ENCODE data around the gene NAAA.
"Not testable (repeated sequence)": the region's sequence is repeated elsewhere in the genome, so short reads cannot be mapped to it uniquely, and the experiment has no call there.

NAAA gene

DNA sequence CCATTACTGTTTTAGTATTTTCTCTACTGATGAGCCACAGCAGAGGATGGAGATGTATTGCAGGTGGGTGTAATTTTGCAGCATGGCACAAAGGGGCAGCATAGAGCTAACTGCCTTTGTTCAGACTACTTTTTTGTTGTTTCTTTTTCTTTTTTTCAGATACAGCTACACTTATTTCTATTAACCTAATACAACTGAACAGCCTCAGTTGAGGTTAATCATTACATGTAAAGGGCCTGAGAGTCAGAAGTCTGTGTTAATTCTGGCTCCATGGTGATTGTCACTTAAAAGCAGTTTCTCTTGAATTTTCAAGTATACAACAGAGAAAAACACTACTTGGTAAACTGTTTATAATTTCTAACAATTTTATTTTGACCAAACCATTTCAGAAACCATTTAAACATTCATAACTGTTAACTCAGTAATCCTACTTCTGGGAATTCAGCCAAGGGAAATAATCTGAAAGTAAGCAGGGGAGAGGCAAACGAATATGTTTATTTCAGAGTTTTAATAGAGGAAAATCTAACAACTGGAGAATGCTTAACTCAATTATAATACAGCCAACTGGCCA lies 24.6 kb downstream of the NAAA start:
- DNase-seq = no peak

DNA sequence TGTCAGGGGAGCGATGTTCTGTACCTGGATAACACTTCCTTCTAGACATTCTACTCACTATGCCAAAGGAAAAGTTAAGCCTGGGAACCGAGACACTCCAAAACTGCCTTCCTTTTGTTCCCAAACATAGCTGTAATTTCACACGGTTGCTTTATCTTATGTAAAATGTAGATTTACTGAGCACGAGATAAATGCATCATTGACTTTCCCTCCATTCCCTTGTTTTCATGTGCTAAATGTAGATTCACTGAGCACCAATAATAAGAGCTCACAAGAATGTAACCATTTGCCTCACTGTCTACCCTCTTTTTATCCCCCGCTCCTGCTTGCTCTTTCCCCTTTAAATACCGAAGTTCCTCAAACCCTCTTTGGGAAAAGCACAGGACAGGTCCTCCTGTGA lies 27.8 kb downstream of the NAAA start:
- DNase-seq = no peak

DNA sequence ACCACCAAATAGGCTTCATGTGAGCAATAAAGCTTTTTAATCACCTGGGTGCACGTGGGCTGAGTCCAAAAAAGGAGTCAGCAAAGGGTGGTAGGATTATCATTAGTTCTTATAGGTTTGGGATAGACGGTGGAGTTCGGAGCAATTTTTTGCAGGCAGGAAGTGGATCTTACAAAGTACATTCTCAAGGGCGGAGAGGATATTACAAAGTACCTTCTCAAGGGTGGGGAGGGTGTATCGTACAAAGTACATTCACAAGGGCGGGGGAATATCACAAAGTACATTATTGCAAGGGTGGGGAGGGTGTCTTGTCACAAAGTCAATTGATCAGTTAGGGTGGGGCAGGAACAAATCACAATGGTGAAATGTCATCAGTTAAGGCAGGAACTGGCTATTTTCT lies 30.0 kb downstream of the NAAA start:
- not testable (repeated sequence) for DNase-seq

DNA sequence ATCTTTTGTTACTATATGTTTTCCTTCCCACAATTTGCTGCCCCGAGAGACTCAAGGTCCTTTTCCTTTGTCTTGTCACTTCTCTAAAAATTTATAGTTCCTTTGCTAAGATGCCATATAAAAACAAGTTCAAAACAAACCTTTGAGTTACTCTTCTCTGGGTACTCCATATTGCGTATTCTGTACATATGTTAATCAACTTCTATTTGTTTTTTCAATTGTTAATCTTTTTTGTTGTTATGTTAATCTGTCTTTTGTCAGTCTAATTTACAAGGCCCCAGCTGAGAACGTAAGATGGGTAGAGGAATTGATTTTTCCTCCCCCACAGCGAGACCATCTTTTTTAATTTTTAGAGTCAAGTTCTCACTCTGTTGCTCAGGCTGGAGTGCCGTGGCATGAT lies 31.4 kb downstream of the NAAA start:
- no peak for DNase-seq

DNA sequence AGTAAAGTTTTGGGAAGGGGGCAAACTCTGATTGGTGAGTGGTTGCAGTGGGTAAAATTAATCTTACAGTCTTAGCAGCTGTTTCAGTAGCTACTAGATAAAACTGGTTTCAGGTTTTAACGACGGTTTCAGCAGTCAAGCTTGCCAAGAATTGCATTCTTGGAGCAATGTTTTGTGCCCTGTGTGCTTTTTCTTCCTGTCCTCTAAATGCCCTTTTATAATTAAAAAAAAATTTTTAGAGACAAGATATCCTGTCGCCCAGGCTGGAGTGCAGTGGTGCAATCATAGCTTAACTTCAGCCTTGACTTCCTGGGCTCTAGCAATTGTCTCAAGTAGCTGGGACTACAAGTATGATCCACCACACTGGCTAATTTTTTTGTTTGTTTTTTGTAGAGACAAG lies 32.3 kb downstream of the NAAA start:
- DNase-seq = no peak

DNA sequence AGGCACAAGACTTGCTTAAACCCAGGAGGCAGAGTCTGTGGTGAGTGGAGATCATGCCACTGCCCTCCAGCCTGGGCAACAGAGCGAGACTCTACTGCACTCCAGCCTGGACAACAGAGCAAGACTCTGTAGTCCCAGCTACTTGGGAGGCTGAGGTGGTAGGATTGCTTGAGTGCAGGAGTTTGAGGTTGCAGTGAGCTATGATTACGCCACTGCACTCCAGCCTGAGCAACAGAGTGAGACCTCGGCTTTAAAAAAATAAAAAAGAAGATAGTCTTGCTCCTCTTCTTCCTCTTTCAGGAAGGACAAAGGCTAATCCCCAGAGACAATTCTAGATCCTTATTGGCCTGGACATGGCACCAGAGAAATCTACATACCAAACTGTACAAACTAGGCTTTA lies 32.8 kb downstream of the NAAA start:
- no peak for DNase-seq

DNA sequence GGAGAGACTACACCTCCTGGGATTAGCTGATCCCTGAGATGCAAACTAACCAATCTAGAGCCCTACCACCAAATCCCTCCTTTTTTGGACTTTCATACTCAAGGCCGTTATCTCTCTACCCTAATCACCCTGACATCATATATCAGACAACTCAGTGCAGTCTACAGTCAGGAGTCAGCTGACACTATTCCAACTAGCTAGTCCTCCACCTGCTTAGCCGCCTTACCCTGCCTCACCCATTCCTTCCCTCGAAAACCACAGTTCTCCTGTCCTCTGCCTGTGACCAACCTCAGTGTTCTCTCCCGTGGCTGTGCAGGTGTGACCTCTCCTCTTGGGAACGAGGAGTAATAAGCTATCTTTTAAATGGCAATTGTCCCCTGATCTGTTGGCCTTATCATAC lies 36.7 kb downstream of the NAAA start:
- no peak for DNase-seq

DNA sequence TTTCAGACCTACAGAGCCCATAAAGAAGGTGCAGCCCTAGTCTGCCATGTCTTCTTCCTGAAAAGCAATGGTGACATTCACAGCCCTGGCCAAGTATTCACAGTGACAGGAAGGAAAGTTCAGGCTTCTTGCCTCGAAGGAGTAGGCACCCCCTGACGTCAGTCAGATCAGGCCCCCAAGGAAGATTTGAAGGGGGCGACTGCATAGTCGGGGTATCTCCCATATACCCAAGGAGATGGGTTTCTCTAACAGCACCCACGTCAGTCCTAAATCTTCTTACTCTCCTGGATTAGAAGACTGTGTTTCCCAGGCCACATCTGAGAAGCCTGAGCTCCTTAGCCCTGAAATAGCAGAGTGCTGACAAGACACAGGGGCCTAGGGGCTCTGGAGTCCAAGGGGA lies 38.5 kb downstream of the NAAA start, which contains the start of gene PPEF2:
PPEF2 (minus strand) TSS at position 101 of the 400 bp plus-strand sequence. CDS start 6,127 bp downstream, outside the sequence.
- no peak for DNase-seq

DNA sequence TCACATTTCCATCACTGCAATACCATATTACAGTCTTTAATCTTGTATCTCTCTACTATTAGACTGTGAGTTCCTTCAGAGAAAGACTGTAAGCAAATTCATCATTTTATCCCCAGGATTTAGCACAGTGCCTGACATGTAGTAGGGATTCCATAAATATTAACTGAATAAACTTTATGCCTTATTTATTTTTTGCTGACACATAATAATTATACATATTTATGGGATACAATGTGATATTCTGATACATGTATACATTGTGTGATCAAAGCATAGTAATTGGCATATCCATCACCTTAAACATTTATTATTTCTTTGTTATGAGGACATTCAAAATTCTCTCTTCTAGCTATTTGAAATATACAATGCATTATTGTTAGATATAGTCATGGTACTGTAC lies 42.3 kb downstream of the NAAA start:
- no peak for DNase-seq

DNA sequence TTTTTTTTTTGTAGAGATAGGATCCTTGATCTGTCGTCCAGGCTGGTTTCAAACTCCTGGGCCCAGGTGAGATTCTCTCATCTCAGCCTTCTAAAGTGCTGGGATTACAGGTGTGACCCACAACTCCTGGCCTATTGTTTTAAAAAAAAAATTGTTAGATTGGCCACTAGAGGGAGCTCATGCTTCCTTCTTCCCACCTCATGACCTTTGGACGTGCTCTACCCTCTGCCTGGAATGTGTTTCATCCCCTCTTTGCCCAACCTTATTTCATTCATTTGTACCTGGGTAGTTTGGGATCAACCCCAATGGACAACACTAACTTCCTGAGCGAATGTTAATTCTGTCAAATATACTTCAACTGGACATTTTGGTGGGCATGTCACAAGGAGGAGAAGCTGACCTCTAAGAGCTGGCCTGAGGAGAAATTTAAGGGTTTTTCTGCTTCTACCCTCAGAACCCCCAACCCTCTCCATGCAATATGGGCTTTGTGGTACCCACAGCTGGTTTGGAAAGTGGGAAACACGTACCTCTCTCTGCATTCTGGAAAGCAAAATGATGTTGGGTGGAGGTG lies 45.0 kb downstream of the NAAA start:
- DNase-seq = no peak

DNA sequence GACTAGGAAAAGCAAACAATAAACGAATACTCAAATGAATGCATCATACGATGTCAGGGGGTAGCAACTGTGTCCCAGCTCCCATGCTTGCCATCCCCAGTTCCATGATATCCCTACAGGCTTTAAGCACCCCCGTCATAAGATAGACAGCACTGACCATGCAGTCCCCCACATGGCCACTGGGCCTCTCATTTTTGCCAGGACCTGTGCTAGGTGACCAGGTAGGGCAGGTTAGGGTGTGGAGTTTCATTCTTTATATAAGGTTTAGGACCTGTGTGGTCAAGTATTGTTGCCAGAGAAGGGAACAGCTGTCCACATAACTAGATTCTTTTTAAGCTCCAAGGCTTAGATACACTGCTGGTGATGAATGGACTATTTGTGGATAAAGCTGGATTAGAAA lies 48.3 kb downstream of the NAAA start:
- no peak for DNase-seq

DNA sequence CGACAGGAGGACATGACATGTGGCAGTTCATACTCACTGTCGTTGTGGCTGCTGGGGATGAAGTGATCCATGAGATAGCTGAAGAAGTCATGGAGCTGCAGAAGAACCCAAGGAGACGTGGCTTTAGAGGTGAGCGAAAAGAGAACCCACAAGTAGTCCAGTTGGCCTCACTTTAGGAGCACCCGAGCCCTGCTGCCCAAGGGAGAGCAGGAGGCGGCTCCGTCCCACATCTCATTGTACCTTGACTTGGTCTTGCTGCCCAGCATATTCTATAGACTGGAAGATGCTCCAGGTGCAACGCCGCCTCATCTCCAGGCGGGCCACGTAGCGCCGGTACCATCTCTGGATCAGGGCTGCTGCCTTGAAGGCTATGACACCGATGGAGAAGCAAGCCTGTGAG lies 49.2 kb downstream of the NAAA start:
- DNase-seq = no peak

DNA sequence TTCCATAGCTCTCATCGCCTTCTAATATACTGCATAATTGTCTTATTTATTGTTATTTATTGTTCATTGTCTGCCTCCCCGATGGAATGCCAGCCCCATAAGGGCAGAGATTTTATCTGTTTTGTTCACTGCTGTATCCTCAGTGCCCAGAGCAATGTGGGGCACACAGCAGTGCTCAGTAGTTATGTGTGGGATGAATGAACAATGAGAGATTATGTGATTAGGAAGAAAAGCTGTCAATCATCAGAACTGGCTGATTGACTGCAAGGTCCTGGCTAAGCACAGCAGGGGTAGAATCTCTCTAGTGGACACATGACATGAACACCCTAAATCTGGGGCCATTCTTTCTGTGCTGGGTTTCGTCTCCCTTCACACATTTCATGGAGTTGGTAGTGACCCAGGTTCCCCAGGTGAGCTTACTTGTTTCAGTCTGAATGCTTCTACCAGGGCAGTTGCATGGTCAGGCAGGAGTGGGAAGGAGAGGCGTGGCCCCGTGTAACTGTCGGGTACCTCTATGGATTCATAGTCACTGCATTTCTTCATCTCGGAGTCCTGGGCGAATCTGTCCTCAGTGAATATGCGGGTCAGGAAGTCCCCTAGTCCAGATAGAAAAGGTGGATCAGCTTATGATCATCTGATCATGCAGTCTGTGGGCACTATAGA lies 51.1 kb downstream of the NAAA start:
- DNase-seq = no peak

DNA sequence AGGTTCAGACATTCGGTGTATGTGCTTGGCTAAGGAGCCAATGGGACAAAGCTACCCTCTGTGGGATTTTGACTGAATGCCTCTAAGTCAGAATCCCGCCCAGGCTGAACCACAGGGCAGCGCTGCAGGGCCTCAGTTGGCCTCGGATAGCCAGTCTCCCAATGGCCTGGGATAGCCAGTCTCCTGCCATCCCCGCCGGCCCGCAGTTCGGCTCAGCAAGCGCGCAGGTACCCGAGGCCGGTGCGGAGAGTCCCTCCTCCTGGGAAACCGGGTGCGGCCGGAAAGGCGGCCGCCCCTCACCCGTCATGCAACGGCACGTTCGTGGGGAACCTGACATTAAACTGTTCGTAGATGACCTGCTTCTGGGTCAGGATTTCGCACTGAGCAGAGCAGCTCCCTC lies 54.7 kb downstream of the NAAA start:
- no peak for DNase-seq

DNA sequence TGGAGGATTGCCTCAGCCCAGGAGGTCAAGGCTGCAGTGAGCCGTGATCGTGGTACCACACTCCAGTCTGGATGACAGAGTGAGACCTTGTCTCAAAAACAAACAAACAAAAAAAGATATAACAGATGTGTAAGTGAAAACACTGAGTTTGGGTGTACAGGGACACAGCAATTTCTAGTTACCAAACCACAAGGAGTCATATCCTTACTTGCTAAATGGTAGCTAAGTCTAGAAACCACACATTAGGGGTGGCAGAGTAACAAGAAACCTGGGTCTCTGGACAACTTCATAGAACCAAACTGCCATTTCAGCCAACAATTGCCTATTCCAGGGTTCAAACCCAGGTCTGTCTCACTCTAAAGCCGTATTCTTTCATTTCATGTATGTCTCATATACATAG lies 59.3 kb downstream of the NAAA start:
- DNase-seq = no peak

DNA sequence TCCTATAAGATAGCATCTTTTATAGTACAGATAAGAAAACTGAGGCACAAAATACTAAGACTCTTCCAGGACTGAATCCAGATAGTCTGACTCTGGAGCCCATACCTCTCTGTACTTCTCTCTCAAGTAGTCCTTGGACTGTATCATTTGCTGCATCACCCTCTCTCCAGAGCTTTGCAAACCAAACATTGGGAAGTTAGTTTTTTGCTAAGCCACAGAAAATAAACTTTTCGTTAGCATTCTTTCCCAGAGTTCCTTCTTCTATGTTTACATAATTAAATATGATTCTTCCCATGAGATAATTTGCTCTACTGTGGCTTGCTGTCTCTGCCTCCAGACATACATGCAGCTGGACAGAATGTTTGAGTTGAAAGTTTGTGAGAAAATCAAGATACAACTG lies 60.5 kb downstream of the NAAA start:
- DNase-seq = no peak

DNA sequence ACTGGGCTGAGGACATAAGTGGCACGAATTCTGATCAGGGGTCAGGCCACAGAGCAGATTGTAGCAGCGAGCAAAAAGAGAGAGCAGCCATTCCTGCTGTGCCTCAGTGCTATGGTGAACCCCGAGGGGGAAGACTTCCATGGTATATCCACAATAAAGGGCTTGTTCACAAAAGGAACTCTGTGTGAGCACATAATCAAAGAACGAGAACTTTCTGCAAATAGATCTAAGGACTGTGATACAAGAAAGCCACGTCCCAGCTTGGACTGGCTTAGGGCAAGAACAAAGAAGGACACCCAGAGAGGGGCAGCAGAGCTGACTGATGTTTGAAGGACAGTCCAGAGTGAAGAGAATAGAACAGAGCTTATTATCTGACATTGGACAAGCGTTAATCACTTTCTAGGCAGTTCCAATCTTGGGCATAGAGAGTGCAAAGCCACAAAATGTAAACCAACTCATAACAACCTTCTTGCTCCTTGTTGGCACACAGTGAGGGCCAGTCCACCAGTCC lies 62.5 kb downstream of the NAAA start:
- no peak for DNase-seq

DNA sequence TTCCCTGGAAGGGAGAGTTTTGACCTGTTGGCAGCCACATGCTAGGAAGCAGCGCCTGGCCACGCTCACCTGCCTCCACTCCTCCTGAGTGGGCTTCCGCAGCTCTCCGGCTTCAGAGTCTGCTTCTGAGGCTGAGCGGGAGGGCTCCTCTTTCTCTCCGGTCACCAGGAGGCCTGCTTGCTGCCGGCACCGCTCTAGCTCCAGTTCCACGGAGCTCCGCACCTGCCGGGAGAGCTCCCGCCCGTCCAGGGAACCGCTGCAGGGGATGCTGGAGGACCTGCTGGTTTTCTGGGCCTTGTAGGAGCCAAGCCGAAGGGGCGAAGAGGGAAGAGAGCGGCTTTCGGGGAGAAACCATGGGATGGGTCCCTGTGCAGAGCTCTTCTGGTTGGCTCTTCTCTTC lies 64.6 kb downstream of the NAAA start:
- DNase-seq = no peak

DNA sequence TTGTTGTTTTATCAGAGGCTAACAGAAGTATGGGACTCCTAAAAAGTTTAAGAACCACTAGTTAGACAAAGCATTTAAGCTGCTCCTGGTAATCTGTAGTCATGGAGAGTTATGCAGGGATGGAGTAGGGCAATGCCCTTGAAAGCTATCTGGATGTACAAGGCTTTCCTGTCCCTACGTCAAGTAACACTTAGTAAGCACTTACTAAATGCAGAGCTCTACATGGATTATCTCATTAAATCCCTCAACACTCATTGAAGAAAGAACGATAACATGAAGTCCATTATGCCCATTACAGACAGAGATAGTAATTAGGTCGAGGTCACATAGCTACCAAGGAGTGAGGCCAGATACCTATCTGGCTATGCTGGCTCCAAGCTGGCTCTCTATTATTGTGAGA lies 71.7 kb downstream of the NAAA start:
- DNase-seq = no peak

DNA sequence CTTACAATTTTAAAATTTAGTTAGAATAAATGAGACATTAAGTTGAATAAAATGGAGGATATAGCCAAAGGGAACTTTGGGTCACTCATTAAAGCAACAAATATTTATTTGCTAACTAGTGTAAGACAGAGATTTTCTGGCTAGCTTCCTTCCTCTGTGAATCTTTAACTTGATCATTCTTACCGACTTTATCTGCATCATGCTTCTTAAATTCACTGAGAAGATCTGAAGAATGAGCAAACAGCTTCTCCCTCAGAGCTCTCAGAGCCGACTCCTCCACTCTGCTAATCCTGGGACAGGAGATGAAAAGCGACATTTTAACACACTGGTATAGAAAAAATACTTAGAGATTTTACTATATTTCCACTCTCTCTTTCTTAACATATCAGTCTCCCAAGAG lies 73.7 kb downstream of the NAAA start:
- DNase-seq = no peak

Data from stimulated activated CD4-positive, alpha-beta T cell treated with anti-CD3 and anti-CD28 coated beads, Interleukin-12 subunit alpha, Interleukin-12 subunit beta, amount 100 ng/mL, for 4 hours (primary cell).